Stimulated activated CD8-positive, alpha-beta memory T cell treated with anti-CD3 and anti-CD28 coated beads, Interleukin-12 subunit alpha, Interleukin-12 subunit beta, amount 100 ng/mL, for 4 hours (primary cell): Measurements from ENCODE around the gene RASIP1.
"Not testable (repeated sequence)": the region's sequence is repeated elsewhere in the genome, so short reads cannot be mapped to it uniquely, and the experiment has no call there.

Experiments used
- DNase-seq: peaks from one replicate; pipeline ENCODE4 v3.0.0-alpha.2; 2020; ENCODE audit warnings: low read depth

RASIP1 gene

DNA sequence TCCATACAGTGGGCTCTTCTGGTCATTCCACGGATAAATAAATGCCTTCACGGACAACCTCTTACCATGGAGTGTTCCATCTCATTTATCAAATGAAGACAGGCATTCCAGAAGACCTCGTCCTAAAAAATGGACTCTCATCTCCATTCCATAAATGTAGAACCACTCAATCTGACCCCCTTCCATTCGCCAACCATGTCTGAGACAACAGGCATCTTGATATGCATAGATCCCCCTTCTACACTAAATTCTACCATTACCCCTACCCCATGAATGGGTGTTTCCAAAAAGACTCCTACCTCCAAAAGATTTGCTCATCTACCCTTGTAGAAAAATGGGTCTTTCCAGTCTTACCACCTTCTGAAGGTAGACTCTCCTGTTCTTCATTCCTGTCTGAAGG lies 9.0 kb downstream of the RASIP1 start:
- no peak for DNase-seq

DNA sequence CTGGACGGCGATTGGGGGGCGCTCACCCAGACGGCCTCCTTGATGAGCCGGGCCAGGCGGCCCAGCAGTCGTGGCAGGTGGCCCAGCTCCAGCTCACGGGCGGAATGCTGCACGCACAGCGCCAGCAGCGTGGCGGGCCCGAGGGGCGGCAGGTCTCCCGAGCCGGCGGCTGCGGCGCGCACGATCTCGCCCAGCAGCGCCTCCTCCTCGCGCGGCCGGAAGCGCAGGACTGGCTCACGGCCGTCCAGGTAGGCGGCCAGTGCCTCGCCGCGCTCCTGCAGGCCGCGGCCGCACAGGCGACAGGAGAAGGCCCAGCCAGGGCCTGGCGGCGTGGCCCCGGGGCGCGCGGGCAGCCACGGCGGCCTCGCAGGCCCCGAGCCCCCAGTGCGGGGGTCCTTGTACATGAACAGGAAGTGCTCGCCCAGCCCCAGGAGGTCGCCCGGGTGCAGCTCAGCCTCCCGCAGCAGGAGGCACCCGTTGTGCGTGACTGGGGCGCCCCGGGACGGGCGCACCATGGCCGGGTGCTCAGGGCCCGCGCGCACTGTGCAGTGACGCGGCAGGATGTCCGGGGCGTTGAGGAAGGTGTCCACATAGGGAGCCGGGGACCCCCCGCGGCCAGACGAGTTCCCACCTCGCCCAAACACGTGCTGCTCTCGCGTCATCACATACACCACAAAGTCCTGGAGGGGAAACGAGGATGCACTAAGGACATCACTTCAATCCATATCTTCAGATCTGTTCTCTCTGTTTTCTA lies 11.3 kb downstream of the RASIP1 start:
- no peak for DNase-seq

DNA sequence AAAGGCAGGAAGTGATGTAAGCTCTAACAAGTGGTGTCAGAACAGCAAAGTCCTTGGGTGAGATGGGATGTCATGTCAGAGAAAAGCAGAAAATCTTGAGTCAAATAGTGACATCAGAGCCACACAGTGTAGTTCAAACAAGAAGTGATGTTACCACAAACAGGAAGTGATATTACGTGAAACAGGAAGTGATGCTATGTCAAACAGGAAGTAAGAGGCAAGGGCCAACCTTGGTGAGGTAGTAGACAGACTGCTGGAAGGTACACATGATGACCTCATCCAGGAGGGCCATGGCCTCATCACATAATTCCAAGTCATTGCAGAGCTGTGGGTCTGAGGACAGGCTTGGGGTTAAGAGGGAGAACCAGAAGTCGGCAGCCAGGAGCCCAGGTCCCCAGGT lies 13.9 kb downstream of the RASIP1 start:
- DNase-seq: no peak

DNA sequence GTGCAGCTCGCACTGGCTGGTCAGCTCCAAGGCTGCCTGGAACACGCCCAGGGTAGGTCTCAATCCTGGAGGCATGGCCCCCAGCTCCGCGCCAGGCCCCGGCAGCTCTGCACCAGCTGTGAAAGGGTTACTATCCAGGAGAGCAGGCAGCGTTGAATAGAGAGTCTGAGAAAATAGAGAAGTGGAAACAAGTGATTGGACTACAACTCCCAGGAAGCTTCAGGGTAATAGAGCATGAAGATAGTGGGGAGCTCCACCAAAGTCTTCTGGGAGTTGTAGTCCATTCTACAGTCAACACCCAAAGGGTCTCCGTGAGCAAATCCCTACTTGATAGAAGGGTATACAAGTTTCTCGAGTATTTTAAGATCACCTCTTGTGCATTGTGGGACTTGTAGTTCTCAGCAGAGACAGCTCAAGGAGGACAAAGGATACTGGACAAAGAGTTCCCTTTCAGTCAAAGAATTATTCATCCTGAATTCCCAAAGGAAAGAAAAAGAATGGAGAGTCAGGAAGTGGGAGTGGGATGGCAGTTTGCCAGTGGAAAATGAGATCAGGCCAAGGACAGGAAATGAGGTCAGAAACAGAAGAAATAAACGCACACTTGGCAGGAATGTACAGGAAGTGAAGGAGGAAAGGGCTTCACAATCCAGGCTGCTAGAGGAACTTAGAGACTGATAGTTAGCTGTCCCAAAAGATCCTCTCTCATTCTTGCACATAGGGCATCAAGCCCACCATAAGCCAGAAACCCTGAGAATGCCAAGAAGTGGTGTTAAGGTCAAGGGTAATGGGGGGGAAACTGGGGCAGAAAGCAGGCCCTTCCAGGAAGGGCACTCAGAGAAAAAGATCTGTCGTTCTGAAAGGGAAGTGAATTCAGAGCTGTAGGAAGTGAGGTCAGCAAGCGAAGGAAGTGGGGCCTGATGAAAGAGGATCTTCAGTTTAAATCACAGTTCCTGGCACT lies 15.3 kb downstream of the RASIP1 start:
- no peak for DNase-seq

DNA sequence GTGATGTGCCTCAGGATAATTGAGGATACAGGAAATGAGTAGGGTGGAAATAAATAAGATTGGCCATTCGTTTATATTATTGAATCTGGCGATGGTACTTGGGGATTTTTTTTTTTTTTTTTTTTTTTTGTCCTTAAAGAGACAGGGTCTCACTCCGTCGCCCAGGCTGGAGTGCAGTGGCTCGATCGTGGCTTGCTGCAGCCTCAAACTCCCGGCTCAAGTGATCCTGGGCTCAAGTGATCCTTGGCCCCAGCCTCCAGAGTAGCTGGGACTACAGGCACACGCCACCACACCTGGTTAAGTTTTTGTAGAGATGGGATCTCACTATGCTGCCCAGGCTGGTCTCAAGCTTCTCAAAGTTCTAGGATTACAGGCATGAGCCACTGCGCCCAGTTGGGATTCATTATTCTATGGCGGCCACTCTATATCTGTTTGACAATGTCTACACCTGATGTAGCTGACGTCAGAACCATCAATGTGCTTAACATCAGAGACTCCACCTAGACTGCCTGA lies 18.2 kb downstream of the RASIP1 start:
- DNase-seq: no peak

DNA sequence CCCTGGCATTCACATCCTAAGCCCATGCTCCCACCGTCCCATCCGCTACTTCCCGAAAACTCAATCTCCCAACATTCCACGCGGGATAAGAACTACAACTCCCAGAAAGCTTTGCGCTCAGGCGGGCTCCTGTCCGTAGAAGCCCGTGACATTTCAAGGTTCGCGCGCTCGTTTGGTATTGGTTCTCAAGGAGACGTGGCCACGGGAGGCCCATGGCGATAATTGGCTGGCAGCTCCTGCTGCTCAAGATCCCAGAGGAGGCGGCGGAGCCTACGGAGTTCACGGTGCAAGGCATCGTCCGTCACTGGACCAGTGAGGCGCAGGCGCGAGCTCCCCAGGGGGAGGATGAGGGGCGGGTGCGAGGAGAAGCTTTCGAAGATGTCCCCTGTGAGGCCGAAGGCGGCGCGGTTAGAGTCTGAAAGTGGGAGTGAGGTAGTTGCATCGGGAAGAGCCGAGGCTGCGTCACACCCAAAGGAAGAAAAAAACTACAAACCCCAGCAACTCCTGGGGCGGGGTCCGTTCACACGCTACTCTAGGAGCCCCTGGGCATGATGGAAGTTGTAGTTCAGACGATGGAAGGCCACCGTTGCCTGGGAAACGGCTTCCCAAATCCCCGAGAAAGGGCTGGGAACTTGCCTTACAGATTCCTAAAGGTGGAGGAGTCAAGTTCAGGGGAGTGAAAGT lies 19.7 kb downstream of the RASIP1 start:
- peak; percentile 73 for DNase-seq

DNA sequence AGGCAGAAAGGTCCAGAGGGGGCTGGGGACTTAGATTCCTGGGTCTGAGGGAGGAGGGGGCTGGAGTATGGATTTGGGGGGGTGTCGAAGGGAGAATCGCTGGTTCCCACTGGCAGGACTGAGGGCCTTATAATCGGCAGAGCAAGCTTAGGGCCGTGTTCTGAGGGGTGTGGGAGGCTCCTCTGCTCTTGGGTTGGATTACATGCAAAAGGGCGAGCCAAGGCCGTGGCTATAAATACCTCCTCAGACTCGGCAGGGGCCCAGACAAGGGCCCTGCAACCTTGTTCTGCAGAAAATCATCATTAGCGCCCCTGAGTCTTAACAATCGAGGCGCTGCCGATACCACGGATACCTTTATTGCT lies 20.2 kb downstream of the RASIP1 start:
- DNase-seq: no peak

DNA sequence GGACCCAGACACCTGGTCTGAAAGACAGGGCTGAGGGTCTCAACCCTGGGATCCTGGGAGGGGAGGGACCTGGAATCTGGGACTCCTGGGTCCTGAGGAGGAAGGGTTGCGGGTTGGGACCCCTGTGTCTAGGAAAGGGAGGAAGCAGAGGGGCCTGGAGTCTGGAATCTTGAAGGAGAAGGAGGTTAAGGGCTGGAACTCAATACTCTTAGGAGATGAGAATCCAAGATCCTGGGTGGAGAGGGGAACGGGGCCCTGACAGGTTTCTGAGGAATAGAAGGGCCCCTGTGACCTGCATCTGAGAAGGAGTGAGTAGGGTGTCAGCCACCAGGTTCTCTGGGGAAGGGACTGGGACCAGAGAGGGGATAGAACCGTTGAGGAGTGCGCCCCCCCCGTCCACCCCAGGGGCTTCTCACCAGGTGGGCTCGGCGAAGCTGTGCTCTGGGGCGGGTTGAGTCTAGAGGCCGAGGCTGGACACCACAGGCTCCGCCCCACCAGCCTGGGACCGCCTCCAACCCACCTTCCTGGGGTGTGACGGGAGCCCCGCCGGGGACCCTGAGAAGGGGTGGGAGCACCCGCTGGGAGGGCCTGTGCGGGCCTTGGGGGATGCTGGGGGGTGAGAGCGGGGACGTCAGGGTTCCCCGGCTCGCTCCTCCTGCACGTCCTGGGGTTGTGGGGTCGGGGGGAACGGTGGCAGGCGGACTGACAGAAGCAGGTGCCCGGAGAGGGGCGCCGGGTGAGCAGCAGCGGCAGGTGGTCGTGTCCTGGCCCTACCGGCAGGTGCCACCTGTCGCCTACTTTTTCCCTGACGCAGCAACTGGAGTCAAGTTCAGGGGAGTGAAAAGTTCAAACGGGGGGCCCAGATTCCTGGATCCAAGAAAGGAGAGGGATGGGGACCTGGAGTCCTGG lies 20.9 kb downstream of the RASIP1 start, which contains the start of gene MAMSTR:
Gene MAMSTR (minus strand): TSS at position 463 of the 909 bp plus-strand sequence. CDS start 694 bp downstream, outside the sequence.
- DNase-seq: no peak

DNA sequence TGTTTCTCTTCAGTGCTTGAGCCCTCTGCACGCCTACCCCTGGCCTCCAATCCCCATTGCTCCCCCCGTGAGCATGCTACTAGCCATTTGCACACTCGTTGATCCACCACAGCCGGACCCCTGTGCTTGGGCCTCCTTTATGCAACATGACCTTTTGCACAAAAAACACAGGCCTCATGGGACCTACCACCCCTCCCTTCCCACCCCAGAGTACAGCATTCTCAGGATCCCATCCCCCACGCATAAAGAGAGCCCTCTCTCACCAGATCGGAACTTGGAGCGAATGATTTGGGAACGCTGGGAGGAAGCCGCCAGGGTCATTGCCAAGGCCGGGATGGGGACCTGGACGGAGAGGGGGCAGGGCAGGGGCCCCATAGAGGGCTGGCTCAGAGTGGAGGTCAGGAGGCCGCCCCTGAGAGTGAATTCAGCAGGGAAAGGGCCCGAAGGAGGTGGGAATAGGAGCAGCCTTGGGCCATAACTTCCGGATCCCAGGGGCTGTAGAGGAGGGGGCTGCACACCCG lies 21.6 kb downstream of the RASIP1 start:
- DNase-seq: no peak

DNA sequence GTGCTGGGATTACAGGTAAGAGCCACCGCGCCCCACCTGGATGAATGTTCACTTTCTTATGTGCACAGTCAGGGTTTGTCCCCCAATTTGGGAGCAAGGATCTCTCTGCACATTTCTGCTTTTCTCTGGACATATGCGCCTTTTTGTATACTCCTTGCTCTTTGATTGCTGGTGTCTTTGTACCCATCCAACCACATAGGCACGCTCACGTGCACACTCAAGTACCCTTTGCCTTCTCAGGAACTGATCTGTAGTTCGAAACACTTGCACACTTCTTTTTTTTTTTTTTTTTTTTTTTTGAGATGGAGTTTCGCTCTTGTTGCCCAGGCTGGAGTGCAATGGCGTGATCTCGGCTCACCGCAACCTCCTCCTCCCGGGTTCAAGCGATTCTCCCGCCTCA lies 22.3 kb downstream of the RASIP1 start:
- DNase-seq: not testable (repeated sequence)

DNA sequence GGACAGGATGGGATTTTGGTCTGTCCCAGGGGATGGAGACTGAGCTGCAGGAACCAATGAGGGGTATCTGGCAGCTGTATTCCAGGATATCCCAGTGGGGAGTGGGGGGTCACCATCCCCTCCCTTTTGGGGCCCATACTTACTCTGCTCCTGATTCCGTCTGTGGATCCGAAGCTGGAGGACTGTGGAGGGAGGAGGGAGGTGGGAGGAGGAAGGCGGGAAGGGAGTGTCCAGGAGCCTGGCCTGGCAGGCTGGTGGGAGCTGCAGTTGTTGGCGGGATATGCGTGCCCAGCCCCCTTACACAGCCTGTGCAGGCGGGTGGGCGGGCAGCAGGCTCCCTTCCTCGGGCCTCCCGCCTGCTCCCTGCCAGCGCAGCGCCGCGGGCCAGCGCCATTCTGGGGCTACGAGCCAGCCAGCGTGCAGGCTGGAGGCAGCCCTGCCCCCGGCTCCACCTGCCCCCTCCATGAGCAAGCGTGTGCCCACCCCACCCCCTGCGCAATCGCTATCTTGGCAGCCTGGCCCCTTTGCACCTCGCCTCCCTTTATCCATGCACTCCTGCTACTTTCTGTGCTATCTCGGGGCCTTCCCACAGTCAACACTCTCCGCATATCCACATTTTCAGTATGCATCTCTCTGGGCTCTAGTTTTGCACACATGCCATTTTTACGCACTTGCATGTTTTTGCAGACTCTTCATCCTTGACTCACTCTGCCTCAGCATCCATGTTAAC lies 23.7 kb downstream of the RASIP1 start:
- no peak for DNase-seq

DNA sequence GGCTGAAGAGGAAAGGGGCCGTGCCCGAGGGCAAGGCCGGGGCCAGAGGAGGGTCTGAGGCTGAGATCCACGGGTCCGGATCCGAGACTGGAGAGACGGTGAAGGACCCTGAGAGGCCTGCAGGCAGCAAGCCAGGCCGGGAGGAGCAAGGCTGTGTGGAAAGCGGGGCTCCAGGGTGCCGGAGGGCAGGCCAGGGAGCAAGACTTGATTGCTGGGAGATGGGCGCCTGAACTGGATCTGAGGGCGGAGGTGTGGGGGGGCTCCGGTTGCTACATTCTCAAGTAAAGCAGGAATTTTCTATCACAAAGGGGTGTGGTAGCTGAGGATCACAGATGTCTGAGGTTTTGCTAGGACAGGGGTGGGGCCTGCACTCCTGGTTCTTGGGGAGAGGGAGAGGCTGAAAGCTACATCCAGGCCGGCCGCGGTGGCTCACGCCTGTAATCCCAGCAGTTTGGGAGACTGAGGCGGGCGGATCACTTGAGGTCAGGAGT lies 24.7 kb downstream of the RASIP1 start:
- DNase-seq: no peak

DNA sequence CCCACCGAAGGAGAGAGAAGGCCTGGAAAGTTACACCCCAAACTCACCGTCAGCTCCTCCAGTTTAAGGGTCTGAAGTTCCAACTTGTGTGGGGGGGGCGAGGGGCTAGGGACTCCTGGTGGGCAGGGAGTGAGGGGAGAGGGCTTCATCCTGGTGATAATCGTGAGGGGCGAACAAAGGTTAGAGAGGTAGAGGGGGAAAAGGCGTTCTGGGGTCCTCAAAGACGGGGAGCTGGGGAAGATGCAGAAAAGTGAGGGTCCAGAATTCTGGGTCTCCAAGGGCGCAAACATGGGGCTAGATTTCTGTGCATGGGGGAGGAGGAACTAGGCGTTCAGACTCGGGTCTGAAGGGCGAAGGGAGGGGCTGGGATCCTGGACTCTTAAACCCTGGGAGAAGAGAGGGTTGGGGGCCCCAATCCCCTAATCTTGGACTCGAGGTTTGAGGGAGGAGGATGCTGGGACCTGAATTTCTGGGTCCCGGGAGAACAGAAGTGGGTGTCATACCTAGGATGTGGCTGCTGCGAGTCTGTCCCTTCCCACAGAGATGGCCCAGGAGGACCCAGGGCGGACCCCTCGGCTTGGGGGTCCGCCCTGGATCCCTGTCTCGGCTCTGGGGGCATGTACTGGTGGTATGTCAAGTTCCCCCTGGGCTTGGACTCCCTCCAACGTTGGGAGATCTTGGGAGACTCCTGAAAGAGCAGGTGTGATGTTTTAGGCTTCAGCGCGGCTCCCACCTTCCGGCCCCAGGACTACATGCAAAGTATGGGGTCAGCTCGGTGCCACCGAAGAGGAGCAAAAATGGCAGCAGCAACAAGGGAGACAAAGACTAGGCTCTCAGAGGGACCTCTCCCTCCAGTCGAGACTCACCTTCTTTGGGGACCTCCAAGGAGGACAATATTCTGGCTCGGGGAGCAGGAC lies 25.4 kb downstream of the RASIP1 start:
- no peak for DNase-seq

DNA sequence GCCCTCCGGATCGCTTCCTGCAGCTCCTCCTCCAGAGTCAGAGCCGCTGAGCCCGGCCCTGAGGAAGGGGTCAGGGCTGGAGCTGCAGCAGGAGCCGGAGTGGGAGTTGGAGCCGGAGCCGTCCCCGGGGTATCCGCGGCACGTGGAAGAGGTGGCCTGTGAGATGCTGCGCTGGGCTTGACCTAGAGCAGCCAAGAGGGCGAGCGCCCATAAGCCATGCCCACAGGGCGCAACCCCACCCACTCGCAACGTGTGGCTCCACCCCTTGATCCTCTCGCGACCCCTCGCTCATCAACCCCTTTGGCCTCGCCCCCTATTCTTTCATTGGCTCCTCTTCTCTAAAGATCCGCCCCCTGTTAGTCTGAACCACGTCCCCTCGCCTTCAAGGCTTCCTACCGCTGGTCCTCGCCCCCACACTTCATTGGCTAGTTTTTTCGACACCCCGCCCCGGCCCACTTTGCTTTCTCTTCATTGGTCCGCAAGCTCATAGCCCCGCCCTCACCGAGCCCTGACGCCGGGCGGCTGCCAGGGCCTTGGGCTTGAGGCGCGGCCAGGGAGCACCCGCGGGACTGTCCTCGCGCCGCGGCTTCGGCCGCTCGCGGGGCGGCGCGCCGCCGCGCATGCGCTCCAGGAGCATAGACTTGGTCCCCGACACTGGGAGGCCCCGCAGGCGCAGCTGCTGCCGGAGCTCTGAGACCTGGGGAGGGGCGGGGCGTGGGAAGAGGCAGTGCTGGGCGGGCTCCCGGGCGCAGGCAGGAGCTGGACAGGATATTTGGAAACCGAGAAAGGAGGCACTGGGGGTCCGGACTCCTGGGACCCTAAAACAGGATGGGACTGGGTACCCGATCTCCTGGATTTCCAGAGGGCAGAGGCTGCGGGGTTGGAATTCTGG lies 26.3 kb downstream of the RASIP1 start:
- DNase-seq: peak; percentile 94

DNA sequence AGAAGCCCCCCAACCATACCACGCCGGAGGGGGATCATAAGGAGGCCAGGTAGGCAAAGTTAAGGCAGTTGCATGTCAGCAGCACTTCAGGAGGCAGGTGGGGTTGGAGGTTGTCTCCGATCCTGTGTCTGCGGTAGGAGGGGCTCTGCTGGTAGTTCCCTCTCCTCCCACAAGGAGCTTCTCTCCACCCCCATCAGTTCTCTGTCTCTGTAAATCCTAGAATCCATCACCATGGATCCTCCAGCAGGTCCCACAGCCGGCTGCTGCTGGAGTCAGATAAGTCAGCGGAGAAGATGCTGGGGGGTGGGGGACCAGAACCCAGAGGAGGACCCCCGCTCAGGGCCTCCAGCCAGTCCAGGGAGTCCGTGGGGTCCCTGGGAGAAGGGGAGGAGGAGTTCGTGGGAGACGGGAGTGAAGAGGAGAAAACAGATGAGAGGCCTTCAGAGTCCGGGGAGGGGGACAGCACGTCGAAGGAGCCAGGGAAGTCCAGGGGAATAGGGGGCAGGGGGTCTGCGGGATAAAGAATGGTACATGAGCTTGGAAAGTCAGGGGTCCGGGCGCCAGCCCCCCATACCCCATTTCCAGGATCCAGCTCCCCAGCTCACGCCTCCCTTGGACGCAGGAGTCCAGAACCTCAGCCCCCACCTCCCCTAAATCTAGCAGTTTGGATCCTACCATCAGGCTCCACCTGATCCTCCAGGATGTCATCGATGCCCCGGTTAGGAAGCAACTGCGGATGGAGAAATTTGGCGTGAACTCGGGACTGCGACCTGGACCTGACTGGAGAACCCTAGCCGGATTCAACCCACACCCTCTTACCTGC lies 27.2 kb downstream of the RASIP1 start:
- no peak for DNase-seq

DNA sequence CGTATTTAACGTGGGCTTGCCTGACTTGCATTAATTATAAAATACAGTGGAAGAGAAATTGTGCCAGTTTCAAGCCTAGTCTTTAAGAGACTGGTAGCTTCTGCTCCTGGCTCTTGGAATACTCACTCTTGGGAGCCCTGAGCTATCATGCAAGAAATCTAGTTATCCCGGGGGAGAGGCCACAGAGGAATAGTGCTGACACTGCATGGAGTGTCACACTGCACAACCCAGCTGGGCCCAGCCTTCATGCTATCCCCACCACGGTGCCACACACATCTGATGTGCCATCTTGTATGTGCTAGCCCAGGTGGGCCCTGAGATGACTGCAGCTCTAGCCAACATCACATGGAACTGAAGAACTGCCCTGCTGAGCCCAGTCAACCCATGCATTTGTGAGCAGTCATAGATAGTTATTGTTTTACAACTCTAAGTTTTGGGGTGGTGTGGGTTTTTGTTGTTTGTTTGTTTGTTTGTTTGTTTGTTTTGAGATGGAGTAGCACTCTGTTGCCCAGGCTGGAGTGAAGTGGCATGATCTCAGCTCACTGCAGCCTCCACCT lies 29.2 kb downstream of the RASIP1 start:
- no peak for DNase-seq

DNA sequence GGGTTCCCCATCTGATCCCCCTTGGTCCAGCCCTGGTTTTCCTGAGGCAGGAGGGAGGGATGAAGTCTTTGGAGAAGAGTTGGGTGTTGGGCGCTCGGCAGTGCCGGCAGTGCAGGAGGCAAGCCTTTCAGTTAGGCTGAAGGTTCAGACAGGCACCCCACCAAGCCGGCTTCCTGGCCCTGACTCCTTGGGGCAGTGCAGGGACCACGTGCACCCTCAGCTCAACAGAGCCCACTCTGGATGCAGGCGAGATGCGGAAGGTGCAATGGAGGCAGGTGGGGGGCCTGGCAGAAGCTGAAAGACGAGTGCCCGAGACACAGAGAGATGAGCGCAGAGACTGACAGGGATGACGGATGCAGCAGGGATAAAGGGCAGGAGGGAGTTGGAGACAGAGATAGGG lies 31.9 kb downstream of the RASIP1 start:
- DNase-seq: no peak
